HFF-Myc (cell line): ENCODE results near the gene EFCAB11.

Experiments
- DNase-seq: peaks from one replicate; pipeline ENCODE4 v3.0.0-alpha.2; 2011; ENCODE audit warnings: low read depth; ENCODE audit errors: extremely low read depth
- H3K4me3 ChIP-seq: replicated peaks from 2 replicates; pipeline ENCODE4 v1.5.1; 2011; ENCODE audit warnings: low read depth, mild to moderate bottlenecking, control low read depth, low read length
- TF ChIP-seq, protein P1 (sequence below): IDR thresholded peaks from 2 replicates; pipeline ENCODE4 v1.5.1; 2012; ENCODE audit warnings: mild to moderate bottlenecking, low read depth, low read length, control low read depth; ENCODE audit errors: missing control alignments

Gene EFCAB11

DNA sequence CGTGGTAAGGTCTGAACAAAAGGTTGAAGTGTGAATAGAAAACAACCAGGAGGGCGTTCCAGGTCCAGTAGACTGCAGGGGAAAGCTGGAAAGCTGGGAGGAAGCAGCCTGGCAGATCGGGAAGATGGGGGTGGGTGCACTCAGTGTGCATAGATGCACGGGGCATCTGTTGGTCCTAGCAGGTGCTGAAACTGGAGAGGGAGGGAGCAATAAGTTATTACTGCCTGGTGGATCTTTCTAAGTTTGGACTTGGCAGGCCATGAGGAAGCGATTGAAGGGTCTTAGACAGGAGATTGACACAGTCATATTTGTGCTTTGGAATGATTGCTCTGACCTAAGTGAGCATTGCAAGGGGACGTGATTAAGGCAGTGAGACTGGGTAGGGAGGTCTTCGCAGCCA, 194.4 kb downstream of the EFCAB11 start:
- TF ChIP-seq, protein P1, sequence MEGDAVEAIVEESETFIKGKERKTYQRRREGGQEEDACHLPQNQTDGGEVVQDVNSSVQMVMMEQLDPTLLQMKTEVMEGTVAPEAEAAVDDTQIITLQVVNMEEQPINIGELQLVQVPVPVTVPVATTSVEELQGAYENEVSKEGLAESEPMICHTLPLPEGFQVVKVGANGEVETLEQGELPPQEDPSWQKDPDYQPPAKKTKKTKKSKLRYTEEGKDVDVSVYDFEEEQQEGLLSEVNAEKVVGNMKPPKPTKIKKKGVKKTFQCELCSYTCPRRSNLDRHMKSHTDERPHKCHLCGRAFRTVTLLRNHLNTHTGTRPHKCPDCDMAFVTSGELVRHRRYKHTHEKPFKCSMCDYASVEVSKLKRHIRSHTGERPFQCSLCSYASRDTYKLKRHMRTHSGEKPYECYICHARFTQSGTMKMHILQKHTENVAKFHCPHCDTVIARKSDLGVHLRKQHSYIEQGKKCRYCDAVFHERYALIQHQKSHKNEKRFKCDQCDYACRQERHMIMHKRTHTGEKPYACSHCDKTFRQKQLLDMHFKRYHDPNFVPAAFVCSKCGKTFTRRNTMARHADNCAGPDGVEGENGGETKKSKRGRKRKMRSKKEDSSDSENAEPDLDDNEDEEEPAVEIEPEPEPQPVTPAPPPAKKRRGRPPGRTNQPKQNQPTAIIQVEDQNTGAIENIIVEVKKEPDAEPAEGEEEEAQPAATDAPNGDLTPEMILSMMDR: no peak
- no peak for DNase-seq
- H3K4me3 ChIP-seq: no peak overlapping the region

- DNase-seq: no peak
- TF ChIP-seq, protein P1: no peak
- H3K4me3 ChIP-seq: no peak overlapping the region
Measured at GRCh38 chr14:89757313-89757939, 197.1 kb downstream of the EFCAB11 start.

DNA sequence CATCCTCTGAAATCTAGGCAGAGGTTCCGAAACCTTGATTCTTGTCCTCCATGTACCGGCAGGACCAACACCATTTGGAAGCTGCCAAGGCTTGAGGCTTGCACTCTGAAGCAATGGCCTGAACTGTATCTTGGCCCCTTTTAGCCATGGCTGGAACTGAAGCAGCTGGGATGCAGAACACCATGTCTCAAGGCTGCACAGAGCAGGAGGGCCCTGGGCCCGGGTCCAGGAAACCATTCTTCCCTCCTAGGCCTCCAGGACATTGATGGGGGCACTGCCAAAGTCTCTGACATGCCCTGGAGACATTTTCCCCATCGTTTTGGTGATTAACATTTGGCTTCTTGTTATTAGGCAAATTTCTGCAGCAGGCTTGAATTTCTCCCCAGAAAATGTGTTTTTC, 198.7 kb downstream of the EFCAB11 start:
- H3K4me3 ChIP-seq: no peak overlapping the region
- DNase-seq: no peak
- TF ChIP-seq, protein P1: no peak

- H3K4me3 ChIP-seq: no peak overlapping the region
- DNase-seq: no peak
- TF ChIP-seq, protein P1: no peak
Measured at GRCh38 chr14:89753828-89754412, 200.6 kb downstream of the EFCAB11 start.

DNA sequence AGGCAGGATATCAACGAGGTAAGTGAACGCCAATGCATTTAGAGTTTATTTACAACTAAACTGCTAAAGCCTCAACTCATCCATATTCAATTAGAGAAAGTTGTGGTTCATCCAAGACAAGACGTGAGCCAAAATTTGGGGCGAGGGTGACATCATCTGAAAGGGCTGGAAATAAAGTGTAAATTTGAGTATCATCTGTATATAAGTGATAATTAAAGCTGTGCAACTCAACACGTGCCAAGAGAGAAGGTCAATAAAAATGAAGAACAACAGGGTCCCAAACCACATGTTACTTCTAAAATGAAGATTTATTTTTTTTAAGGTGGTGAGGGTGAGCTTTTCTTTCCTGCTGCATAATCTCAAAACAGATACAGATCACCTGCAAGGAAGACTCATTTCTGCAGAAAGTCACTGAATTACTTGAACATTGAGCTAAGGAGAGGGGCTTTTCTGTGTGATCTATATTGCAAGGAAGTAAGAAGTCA, 203.6 kb downstream of the EFCAB11 start:
- no peak for DNase-seq
- TF ChIP-seq, protein P1: no peak
- no peak overlapping the region for H3K4me3 ChIP-seq

GRCh38 chr14:89750281-89750755, 204.2 kb downstream of the EFCAB11 start:
- no peak overlapping the region for H3K4me3 ChIP-seq
- TF ChIP-seq, protein P1: no peak
- no peak for DNase-seq
